Stimulated activated naive CD4-positive, alpha-beta T cell treated with Interleukin-2 at 50 U/mL for 16 hours (primary cell): Measurements from ENCODE around the gene IRF1.

Experiments used
- DNase-seq: peaks from one replicate; lab custom pipeline; 2025; lab: John Stamatoyannopoulos, UW

Gene IRF1

DNA sequence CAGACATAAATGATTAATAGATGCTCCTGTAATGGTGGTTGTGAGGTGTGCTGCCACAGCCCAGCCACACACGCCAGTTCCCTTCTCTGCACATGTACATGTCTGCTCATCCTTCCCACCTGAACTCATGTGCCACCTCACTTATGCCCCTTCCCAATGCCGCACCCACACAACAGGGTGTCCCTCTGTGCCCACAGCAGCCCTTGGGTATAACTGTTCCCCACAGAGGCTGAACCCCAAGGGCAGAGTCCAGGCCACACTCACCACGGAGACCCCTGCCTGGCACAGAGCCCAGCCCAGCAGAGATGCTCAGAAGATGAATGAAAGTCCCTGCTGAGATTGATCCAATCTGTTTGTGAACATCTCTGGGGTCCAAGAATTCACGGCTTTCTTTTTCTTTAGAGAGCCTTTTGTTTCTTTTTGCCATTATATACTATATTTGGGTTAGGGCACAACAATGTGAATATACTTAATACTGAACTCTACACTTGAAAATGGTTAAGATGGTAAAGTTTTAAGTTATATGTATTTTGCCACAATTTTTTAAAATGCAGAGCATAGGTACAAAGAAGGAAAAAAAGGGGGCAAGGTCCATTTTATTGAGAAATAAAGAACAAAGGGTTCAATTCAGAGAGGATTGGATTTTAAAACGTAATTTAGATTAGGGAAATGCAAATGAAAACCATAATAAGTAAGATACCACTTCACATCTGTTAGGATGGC is 29.6 kb downstream of the IRF1 start:
- no peak for DNase-seq

DNA sequence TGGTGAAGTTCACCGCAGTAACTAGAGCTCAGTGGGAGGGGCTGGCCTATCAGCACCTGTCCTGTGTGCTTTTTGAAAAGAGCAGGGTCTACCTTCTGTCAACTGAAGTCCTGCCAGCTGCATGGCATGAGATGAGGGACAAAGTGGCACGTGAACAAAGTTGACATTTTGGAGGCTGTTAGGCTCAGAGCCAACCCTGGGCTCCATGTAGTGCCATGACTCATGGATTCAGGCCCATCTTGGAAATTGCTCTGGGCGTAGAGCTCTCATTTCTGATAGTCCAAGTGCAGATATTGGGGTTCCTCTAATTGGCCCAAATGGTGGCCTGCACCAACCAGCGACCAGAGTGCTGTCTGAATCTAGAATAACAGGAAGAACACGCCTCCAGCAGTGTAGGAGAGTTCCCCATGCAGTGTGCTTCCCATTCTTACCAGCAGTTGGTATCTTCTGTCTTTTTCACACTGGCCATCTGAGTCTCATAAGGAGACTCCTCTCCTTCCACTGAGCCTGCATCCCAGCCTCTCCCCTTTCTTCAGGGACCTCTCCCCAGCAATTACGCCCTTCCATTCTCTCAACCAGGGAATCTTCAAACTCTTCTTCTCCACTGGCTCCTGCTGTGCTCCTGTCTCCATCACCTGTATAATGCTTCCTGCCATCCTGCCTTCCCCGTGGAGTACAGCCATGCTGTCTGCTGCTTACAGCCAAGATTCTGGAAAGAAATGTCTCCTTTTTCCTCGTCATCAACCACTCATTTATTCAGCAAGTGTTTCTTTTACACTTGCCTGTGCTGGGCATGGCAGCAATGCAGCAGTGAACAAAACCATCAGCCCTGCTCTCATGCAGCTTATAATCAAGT is 30.4 kb downstream of the IRF1 start:
- no peak for DNase-seq

DNA sequence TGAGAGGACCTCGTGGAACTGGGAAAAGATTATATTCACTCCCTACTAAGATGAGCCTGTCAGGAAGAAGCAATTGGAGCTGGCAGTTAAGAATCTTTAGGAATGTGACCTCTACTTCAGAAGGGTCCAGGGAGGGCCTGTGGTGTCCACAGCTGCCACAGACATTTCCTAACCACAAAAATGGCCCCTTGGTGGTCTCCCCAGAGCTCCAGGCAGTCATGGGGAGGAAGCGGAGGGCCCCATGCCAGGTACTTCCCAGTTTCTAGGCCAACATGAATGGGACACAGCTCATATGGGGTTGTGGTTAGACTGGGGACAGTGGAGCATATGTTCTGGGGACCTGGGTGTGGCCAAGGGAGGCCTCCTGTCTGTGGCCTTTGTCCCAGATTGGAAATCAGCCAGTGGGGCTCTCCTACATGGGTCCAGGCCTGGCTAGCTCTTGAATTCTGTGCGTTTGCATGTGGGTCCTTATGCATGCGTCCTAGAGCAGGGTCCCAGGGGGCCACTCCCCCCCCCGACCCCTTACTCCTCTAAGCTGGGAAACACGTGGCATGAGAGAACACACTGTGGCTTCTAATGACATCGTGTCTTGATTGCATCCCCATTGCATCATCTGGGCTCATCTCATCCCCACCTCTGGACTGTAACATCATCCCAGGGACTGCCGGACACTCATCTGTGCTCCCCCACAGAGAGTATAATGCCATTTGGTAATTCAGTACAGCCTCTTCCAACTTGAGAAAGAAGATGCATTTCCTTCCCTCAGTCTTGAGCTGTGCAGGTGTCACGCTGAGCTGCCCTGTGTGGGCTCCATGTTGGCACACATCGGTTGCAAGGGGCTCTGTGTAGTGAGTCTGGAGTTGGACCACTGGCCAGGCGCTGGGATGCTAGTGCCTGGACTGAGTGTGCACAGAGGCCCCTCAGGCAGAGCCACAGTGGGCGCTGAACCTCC is 31.3 kb downstream of the IRF1 start:
- no peak for DNase-seq

DNA sequence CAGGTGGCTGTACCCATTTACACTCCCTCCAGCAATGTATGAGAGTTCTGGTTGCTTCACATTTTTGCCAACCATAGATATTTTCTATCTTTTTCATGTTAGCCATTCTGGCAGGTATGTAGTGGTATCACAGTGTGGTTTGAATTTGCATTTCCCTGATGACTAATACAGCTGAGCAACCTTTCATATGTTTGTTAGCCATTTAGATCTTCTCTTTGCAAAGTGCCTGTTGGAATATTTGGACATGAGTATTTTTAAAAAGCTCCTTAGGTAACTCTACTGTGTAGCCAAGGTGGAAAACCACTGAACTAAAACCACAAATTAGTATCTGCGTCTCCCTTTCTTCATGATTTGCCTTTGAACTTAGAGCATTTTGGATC is 31.9 kb downstream of the IRF1 start:
- no peak for DNase-seq

DNA sequence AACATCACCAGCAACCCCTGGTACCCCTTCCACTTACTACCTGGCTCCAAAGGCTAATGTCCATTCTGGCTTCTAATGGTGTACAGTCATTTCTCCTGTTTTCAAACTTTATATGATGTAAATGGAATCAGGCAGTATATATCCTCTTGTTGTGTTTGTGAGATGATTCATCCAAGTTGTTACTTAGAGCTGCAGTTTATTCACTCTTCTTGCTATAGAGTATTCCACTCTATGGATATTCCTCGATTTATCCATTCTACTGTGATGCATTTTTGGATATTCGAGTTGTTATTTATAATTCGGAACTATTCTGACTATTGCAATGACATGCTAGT is 32.4 kb downstream of the IRF1 start:
- no peak for DNase-seq

DNA sequence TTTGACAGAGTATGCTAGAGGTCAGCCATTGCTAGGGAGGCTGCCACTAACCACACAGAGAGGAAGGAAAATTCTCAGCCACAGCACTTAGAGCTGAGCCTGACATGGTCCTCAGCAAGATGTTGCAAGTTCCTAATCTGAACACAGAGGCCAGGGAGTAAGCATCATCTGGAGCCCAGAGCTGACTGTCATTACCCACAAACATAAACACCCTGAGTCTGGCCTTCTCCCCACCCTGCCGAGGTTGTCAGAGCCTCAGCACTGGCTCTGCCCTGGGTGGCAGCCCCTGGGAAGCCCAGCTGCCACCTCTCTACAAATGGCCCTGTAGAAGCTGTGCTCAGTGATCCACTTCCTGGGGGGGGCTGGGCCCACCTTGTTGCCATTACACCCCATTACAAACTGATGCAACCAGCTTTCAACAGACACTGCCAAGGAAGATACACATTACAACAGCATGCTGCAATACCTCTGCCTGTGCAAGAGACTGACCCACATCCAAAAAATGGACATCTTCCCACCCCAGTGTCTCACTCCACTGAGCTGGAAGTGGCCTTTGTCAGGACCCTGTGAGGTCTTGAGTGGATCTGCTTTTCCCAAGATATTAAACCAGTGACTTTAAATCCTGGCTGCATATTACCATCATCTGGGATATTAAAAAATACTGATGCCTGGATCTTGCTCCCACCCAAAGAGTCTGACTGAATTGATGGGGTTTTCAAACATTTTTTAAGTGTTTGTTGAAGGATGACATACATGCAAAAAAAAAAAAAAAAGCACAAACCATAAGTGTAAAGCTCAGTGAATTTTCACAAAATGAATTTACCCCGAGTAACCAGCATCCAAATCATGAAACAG is 33.0 kb downstream of the IRF1 start:
- no peak for DNase-seq

DNA sequence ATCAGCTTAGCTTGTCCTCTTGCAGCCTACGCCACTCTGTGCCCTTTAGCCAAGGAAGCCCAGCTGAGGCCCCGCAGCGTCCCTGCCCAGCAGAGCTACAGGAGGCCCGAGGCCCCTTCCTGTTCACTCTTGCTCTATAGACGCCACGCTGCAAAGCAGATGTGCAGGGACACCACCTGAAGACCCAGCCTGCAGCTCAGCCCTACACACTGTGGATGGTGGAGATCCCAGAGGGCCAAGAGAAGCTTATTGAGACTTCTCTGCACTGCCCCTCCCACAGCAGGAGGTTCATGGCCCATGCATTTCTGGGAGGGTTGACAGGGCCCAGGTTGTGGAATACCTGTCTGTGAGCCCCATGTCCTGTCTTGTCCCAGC is 33.6 kb downstream of the IRF1 start:
- no peak for DNase-seq

DNA sequence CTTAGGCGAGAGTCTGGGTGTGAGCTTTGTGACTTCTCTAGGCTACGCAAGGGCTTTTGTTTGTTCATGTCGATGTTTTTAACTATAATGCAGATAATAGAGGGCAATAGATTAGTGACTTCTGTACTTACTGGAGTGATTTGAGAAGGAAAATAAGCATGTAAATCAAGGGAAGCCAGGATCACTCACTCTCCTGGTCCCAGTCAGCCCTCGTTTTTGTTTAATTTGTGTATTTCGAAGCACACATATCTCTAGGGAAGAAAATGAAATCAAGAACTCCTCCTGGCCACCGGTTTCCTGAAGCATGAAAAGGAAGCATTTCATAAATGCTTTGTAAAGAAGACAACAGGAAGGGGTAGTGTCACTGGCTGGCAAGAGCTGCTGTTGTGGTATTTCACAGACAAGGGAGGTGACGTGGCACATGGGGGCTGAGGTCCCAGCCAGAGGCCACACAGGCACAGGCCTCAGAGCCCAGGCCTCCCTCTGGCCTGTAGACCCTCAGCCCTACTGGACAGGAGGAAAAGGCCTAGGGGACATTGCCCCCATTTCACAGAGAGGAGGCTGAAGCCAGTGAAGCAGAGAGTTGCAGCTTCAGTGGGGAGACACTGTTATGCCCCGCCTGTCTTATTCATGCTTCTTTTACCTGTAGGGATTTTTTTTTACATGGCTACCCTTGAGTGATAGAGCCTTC is 34.1 kb downstream of the IRF1 start:
- peak; percentile 51 for DNase-seq

DNA sequence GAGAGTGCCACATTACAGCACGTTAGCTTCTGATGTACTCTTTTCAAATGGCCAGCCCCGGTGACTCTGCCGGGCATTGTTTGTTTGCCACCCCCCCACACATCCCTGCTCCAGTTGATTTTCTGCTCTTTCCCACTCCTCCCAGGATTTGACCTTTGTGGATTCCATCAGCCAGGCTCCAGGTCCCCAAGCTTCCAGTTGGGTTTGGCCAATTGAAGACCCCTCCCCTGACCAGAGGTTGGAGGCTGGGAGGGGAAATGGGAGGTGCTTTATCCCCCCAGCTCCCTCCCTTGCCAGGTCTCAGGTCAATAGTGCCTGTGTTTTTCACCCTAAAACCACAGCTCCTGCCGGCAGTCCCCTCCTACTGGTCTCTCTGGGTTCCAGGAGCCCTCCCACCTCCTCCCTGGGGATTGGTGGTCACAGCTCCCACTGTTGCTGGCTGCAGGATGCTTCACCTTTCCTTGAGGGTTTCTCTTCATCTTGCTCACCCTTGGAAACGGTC is 34.9 kb downstream of the IRF1 start:
- DNase-seq, result no peak

DNA sequence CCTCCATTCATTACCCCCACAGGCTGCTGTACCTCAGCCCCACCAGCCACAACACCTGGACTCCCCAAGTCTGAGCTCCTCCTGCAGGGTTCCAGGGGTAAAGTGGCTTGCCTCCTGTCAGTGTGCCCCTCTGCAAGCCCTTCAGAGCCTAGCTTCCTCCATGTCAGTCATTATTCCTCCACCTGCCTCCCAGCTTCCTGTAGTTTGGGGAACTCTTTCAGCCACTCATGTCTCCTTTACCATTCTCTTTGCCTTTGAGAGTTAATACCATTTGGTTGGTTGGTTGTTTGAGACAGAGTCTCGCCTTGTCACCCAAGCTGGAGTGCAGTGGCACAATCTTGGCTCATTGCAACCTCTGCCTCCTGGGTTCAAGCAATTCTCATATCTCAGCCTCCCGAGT is 36.2 kb downstream of the IRF1 start:
- no peak for DNase-seq

DNA sequence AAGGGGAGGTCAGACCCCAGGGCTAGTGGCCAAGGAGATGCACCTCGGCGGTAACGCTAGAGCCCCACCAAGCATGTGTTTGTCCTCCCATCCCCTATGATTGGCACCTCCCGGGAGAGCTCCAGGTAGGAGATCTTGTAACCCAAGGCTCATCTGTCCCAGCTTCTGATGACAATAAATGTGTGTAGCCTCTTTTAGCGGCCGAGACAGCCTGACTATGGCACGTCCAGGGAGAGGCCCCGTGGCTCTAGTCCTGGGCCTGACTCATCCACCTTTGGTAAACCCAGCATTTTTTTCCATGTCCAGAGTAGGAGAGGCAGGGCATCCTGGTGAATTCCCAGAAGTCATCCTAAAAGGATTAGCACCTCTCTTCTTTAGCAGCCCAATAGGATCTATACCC is 39.2 kb downstream of the IRF1 start:
- no peak for DNase-seq

DNA sequence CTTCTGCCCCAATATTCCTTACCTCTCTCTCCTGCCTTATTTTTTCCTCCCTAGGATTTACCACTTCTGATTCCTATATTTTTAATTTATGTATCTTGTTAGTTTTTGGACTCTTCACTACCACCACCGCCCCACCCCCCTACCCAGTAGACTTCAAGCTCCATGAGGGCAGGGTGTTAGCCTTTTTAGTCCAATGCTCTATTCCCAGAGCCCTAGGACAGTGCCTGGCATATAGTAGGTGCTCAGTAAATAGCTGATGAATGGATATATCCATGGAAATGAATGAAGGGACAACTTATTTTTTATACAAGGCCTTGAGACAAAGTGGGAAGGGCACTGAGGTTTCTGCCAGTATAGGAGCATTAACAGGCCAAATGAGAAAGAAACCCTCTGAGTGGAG is 41.5 kb downstream of the IRF1 start:
- no peak for DNase-seq

DNA sequence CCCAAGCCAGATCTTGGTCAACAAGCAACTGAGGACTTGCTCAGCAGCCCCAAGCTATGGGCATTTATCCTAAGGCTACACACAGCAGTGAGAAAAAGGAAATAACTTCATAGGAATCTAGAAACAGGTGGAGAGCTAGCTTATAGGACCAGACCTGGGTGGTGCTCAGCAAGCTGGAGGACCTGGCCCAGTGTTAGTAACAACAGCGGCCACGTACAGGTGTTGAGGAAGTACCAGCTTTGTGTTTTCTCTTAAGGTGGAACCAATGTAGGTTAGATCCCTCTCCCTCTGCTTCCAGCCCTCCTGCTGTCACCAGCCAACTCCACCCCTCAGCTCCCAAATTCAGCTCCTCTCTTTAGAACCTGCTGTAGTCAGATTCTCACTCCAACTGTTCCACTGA is 43.4 kb downstream of the IRF1 start:
- DNase-seq, result no peak

DNA sequence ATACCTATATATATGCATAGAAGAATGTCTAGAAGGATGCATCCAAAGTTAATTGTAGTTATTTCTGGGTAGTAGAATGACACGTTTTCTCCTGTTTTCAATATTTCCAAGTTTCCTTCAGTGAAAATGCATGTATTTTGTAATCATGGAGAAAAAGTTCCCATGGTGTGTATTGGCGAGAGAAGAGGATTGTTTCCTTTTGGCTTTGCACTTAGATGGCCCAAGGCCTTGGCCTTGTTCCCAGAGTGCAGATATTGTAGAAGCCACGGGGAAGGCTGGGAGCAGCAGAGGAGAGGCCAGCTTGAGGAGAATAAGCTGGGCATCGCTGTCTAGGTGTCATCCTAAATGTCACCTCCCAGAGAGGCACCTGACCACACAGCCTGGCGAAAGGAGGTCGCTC is 44.0 kb downstream of the IRF1 start:
- no peak for DNase-seq

DNA sequence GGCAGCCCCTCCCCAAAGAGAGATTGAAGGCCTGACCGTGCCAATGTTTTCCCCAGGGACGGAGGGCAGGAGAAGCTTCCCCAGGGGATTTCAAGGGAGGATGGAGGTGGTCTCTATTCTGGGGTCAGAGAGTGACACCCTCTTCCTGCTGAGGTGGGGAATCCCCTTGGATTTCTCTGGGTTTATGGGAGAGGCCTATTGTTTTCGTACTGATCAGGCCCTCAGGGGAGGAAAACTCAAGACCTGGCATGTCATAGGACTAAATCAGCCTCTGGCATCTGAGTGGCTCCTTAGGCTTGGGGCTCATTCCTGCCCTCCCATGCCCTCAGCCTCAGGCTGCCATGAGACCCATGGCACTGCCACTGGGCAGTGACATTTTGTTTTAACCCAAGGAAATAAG is 44.6 kb downstream of the IRF1 start:
- no peak for DNase-seq

DNA sequence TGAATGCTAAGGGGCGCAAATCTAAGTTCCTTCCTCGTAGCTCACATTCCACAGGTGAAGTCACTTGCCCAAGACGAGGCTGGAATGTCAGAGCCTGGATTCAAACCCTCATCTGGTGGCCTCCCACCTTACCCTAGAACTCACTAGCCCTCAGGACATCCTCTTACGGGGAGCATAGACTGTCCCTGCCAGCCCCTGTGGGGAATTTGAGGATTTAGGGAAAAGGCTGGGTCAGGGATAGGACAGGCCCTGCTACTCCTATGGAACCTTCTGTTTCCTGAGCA is 45.0 kb downstream of the IRF1 start:
- DNase-seq, result no peak

DNA sequence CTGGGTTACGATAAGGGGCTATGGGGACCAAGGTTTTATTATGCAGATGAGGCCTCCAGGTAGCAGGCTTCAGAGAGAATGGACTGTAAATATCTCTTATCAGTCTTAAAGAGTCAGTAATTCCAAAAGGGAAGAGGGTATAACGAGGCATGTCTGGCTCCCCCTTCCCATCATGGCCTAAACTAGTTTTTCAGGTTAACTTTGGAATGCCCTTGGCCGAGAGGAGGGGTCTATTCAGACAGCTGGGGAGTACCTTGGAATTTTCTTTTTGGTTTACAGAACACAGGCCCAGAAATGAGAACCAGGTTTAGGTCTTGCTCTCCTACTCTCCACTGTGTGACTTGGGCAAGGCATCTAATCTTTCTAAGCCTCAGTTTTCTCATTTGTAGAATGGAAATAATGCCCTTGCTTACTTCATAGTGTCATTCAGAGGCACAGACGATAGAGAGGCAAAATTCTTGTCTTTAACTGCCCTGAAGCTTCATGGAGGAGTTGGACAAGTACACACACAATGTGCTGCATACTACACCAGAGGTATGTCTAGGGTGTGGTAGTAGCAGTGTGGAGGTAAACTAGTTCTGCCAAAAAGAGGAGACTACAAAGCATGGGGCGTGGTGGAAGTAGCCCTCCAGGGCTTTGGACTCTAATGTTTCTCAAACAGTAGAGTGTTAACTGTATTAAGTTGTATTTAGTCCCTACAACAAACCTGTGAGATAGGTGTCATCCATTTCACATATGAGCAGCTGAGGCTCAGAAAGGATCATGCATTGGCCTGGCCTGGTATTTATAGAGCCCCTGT is 45.5 kb downstream of the IRF1 start:
- no peak for DNase-seq

DNA sequence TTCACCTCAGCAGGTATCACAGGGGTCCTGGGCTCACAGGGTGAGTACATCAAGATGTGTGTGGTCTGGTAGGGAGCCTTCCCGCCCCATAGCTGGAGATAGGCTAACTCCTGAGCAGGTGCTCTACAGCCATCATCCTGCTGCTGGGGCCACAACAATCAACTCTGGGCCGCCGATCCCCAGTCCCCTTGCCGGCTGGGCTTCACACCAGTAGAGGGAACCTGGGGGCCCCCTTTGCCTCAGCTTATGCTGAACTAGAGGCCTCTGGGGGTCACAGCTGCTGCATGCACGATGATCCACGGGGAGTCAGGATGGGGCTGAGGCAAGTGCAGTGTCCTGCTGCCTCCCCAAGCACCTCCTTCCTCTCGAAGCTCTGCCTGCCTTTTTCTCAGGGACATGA is 46.5 kb downstream of the IRF1 start:
- DNase-seq, result no peak

DNA sequence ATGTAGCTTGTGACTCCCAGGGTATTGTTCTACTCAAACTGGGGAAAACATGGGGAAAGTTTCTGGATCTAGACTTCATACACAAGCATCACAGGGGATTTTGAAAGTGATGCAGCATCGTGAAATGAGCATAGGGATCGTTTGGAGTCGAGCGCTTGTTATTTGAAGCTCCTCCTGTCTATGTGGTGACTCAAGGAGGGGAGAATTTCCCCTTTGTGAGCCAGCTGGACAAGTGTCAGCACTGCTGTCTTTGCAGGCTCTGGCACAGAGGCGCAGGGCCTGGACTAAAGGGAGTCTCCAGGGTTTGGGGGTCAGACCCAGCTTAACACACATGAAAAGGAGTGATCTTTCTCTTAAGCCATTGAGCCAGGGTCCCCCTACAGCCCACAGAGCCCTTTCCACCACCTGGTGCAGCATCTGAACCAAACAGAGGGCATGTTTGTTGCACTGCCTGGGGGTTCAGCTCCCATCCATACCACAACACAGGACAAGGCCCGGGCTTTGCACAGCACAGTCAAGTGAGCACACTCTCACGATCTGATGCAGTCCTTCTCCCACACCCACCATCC is 51.0 kb downstream of the IRF1 start:
- DNase-seq, result no peak

DNA sequence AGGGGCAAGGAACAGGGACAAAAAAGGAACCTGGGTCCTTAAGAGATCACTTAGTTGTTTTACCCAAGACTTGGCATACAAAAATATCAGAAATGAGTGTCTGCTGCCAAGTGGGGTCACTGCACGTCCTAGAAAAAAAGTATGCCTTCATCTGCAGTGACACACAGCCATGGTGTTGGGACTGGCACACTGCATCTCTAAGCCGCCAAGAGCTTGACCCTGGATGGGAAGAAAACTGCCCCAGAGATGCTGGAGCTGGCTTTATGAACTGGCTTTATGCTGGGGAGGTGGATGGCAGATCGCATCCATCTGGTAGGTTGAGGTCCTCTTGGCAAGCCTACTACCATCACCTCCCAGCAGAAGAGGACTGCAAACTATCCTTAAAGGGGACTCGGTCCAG is 51.7 kb downstream of the IRF1 start:
- DNase-seq, result no peak
